MM.1S (cell line): Measurements from ENCODE around the gene TMIE.

ENCODE experiments used
- DNase-seq: peaks from one replicate; pipeline ENCODE4 v3.0.0-alpha.2; 2015
- H2AFZ ChIP-seq: fragments of 300-600 bp; sonication (generic); 2 replicates; pipeline ENCODE4 v1.6.0; 2016; ENCODE audit warnings: antibody characterized with exemption, low read length
- H3F3A ChIP-seq: fragments of 300-600 bp; sonication (generic); 2 replicates; pipeline ENCODE4 v1.6.1; 2016; ENCODE audit warnings: mild to moderate bottlenecking, antibody characterized with exemption, low read length, moderate library complexity, mixed read lengths; ENCODE audit not compliant: insufficient read depth
- H3K27ac ChIP-seq: fragments of 300-600 bp; sonication (generic); 2 replicates; pipeline ENCODE4 v1.5.1; 2016; ENCODE audit warnings: mild to moderate bottlenecking, low read length
- H3K27me3 ChIP-seq: fragments of 300-600 bp; sonication (generic); replicated peaks from 2 replicates; pipeline ENCODE4 v1.6.0; 2016; ENCODE audit warnings: low read length; ENCODE audit not compliant: insufficient read depth
- H3K36me3 ChIP-seq: fragments of 300-600 bp; sonication (generic); replicated peaks from 2 replicates; pipeline ENCODE4 v1.6.1; 2016; ENCODE audit warnings: mild to moderate bottlenecking, low read length, mixed read lengths; ENCODE audit not compliant: insufficient read depth
- H3K4me1 ChIP-seq: fragments of 300-600 bp; sonication (generic); 2 replicates; pipeline ENCODE4 v1.6.1; 2016; ENCODE audit warnings: low read length, mixed read lengths
- H3K4me2 ChIP-seq: fragments of 300-600 bp; sonication (generic); 2 replicates; pipeline ENCODE4 v1.6.0; 2016; ENCODE audit warnings: low read depth, low read length
- H3K4me3 ChIP-seq: fragments of 300-600 bp; sonication (generic); 2 replicates; pipeline ENCODE4 v1.5.1; 2016; ENCODE audit warnings: low read length, mixed read lengths
- H3K79me2 ChIP-seq: fragments of 300-600 bp; sonication (generic); 2 replicates; pipeline ENCODE4 v1.6.1; 2016; ENCODE audit warnings: mixed run types, low read length, mixed read lengths
- H3K9ac ChIP-seq: fragments of 300-600 bp; sonication (generic); 2 replicates; pipeline ENCODE4 v1.6.1; 2016; ENCODE audit warnings: low read length, mixed read lengths
- H3K9me2 ChIP-seq: fragments of 300-600 bp; sonication (generic); replicated peaks from 2 replicates; pipeline ENCODE4 v1.6.1; 2016; ENCODE audit warnings: mild to moderate bottlenecking, low read length, mixed read lengths; ENCODE audit not compliant: insufficient read depth
- H3K9me3 ChIP-seq: fragments of 300-600 bp; sonication (generic); replicated peaks from 2 replicates; pipeline ENCODE4 v1.6.1; 2016; ENCODE audit warnings: mild to moderate bottlenecking, low read length, mixed read lengths; ENCODE audit not compliant: insufficient read depth
- H4K20me1 ChIP-seq: fragments of 300-600 bp; sonication (generic); 2 replicates; pipeline ENCODE4 v1.6.1; 2016; ENCODE audit warnings: mild to moderate bottlenecking, low read length, moderate library complexity, mixed read lengths; ENCODE audit not compliant: insufficient read depth
- CTCF ChIP-seq: fragments of 300-600 bp; sonication (generic); IDR thresholded peaks from 2 replicates; pipeline ENCODE4 v1.5.1; 2016; ENCODE audit warnings: antibody characterized with exemption, low read length, mixed read lengths
- EZH2 ChIP-seq: fragments of 300-600 bp; sonication (generic); optimal IDR thresholded peaks from 2 replicates; pipeline ENCODE3; 2017; ENCODE audit warnings: low read depth, mild to moderate bottlenecking, antibody characterized with exemption, low read length, mixed read lengths
- EZH2phosphoT487 ChIP-seq: fragments of 300-600 bp; sonication (generic); IDR thresholded peaks from 2 replicates; pipeline ENCODE4 v1.6.1; 2018; ENCODE audit warnings: antibody characterized with exemption, low read length

Gene TMIE

GRCh38 chr3:46719044-46719565, 17.9 kb downstream of the TMIE start:
- Histone ChIP-seq H3K4me3 (no peak overlapping the region), H3K4me2 (no peak overlapping the region), H3K9me2 (no peaks in the 10 kb centered on the region), H3K9ac (no peak overlapping the region), H3K9me3 (no peaks in the 10 kb centered on the region), H3K79me2 (no peaks in the 10 kb centered on the region), H2AFZ (no peak overlapping the region), H3K27ac (no peak overlapping the region), H3F3A (no peaks in the 10 kb centered on the region), H3K4me1 (no peaks in the 10 kb centered on the region), H4K20me1 (no peaks in the 10 kb centered on the region), H3K36me3 (no peaks in the 10 kb centered on the region), H3K27me3 (no peaks in the 10 kb centered on the region)
- TF ChIP-seq CTCF (no peak), EZH2phosphoT487 (no peak), EZH2 (no peak)
- no peak for DNase-seq

GRCh38 chr3:46719735-46720271, 18.6 kb downstream of the TMIE start:
- Histone ChIP-seq H3K79me2 (no peaks in the 10 kb centered on the region), H4K20me1 (no peaks in the 10 kb centered on the region), H3K27me3 (no peaks in the 10 kb centered on the region), H3F3A (no peaks in the 10 kb centered on the region), H3K4me2 (no peak overlapping the region), H3K4me3 (no peak overlapping the region), H3K9ac (no peak overlapping the region), H3K9me2 (no peaks in the 10 kb centered on the region), H3K9me3 (no peaks in the 10 kb centered on the region), H3K27ac (no peak overlapping the region), H2AFZ (no peak overlapping the region), H3K36me3 (no peaks in the 10 kb centered on the region), H3K4me1 (no peaks in the 10 kb centered on the region)
- no peak for TF ChIP-seq EZH2phosphoT487
- TF ChIP-seq EZH2 = no peak
- DNase-seq = no peak

- Histone ChIP-seq H3K4me1 (no peaks in the 10 kb centered on the region), H3K36me3 (no peaks in the 10 kb centered on the region), H3K79me2 (no peaks in the 10 kb centered on the region), H3K27ac (no peak overlapping the region), H3K9me2 (no peaks in the 10 kb centered on the region), H4K20me1 (no peaks in the 10 kb centered on the region), H3K4me2 (no peak overlapping the region), H2AFZ (no peak overlapping the region), H3F3A (no peaks in the 10 kb centered on the region), H3K27me3 (no peaks in the 10 kb centered on the region), H3K9ac (no peak overlapping the region), H3K4me3 (no peak overlapping the region), H3K9me3 (no peaks in the 10 kb centered on the region)
- TF ChIP-seq EZH2 (no peak), CTCF (no peak), EZH2phosphoT487 (no peak)
- no peak for DNase-seq
Observed at GRCh38 chr3:46721009-46721408, 19.8 kb downstream of the TMIE start.

- TF ChIP-seq EZH2phosphoT487 = no peak
- TF ChIP-seq CTCF = no peak
- no peak for TF ChIP-seq EZH2
- Histone ChIP-seq H3K9me2 (no peaks in the 10 kb centered on the region), H2AFZ (no peak overlapping the region), H3K36me3 (no peaks in the 10 kb centered on the region), H3K4me3 (no peak overlapping the region), H3K27ac (no peak overlapping the region), H3F3A (no peaks in the 10 kb centered on the region), H3K27me3 (no peaks in the 10 kb centered on the region), H3K9me3 (no peaks in the 10 kb centered on the region), H3K4me1 (no peaks in the 10 kb centered on the region), H4K20me1 (no peaks in the 10 kb centered on the region), H3K79me2 (no peaks in the 10 kb centered on the region), H3K4me2 (no peak overlapping the region), H3K9ac (no peak overlapping the region)
- no peak for DNase-seq
Observed at GRCh38 chr3:46722443-46722842, 21.3 kb downstream of the TMIE start.
